Activated naive CD4-positive, alpha-beta T cell treated with anti-CD3 and anti-CD28 coated beads for 36 hours (primary cell): ENCODE measurements around the gene DDX1. TPM values are rescaled to one million over a fixed set of nuclear protein-coding genes. Genes with fewer than 3 reads are reported as not detected.

Experiments
- CTCF ChIA-PET: fragments of 350-600 bp; sonication (Branson Sonifier 250); formaldehyde crosslinking; loops from one replicate; lab custom pipeline; 2021; ENCODE audit warnings: antibody characterized with exemption; lab: Charles Lee
- DNase-seq: peaks from one replicate; pipeline ENCODE4 v3.0.0-alpha.2; 2020
- H3K27ac Mint-ChIP-seq: one replicate; pipeline ENCODE4 v1.8.0; 2021; ENCODE audit warnings: mild to moderate bottlenecking, mixed read lengths
- H3K27me3 Mint-ChIP-seq: one replicate; pipeline ENCODE4 v1.8.0; 2021; ENCODE audit warnings: low read depth, mixed read lengths
- H3K36me3 Mint-ChIP-seq: one replicate; pipeline ENCODE4 v1.8.0; 2021; ENCODE audit warnings: low read depth, mixed read lengths
- H3K4me1 Mint-ChIP-seq: one replicate; pipeline ENCODE4 v1.8.0; 2021; ENCODE audit warnings: low read depth, mixed read lengths
- H3K4me3 Mint-ChIP-seq: one replicate; pipeline ENCODE4 v1.8.0; 2021; ENCODE audit warnings: mild to moderate bottlenecking, moderate library complexity, mixed read lengths
- H3K9me3 Mint-ChIP-seq: one replicate; pipeline ENCODE4 v1.8.0; 2021; ENCODE audit warnings: mixed read lengths
- intact Hi-C: fragments of 100-400 bp; cut with micrococcal nuclease; formaldehyde crosslinking; loops from one replicate; pipeline ENCODE4 v1.15.1; 2023
- total RNA-seq, 2 experiments: library from RNA; stranded (reverse); gene quantifications; one replicate each; pipeline ENCODE4 v1.2.3, GENCODE V29; 2021

Gene DDX1
- total RNA-seq, 2 experiments from 2014 or later, result 61.7 to 64.1 TPM

DNA sequence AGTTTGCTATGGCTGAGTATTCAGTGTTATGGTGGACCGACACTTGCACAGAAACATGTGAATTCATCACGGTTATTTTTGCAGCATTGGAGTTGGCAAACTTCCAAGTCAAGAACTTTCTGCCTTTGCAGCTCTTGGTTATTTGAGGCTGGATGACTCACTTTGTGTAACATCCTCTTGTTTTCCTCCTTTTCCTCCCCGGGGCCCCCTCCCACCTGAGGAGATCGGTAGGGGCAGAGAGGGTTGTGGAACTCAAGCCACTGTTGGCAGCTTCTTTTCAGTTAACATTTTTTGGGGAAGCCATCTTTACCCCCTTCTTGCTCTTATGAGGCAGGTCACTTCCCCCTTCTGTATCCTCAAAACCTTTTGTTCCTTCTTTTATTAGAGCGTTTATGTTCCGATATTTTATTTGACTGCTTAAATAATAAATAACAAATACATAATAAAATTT, 48.6 kb downstream of the DDX1 start:
- peak; percentile 33 for DNase-seq
- no peak overlapping the region for H3K4me3 Mint-ChIP-seq
- intact Hi-C loops, result no loop called here
- H3K27me3 Mint-ChIP-seq, result no peaks in the 10 kb centered on the region
- CTCF ChIA-PET, result no interaction called here
- H3K36me3 Mint-ChIP-seq, result peaks cover 28% of the 10 kb centered on the region
- peaks cover 8% of the 10 kb centered on the region for H3K9me3 Mint-ChIP-seq
- H3K27ac Mint-ChIP-seq, result no peak overlapping the region
- peaks cover 3% of the 10 kb centered on the region for H3K4me1 Mint-ChIP-seq

GRCh38 chr2:15640784-15641183, 49.1 kb downstream of the DDX1 start:
- CTCF ChIA-PET, result no interaction called here
- DNase-seq, result no peak
- intact Hi-C loops, result no loop called here

GRCh38 chr2:15641530-15641982, 49.9 kb downstream of the DDX1 start:
- H3K9me3 Mint-ChIP-seq, result peaks cover 8% of the 10 kb centered on the region
- intact Hi-C loops, result no loop called here

More at GRCh38 chr2:15640784-15641183, 49.1 kb downstream of the DDX1 start:
- peaks cover 27% of the 10 kb centered on the region for H3K36me3 Mint-ChIP-seq
- no peak overlapping the region for H3K4me3 Mint-ChIP-seq
- no peak overlapping the region for H3K27ac Mint-ChIP-seq
- no peaks in the 10 kb centered on the region for H3K27me3 Mint-ChIP-seq
- peaks cover 8% of the 10 kb centered on the region for H3K9me3 Mint-ChIP-seq
- peaks cover 3% of the 10 kb centered on the region for H3K4me1 Mint-ChIP-seq

GRCh38 chr2:15642011-15642814, 50.5 kb downstream of the DDX1 start:
- DNase-seq, result no peak
- Mint-ChIP-seq H3K27me3 (no peaks in the 10 kb centered on the region), H3K36me3 (peaks cover 27% of the 10 kb centered on the region), H3K27ac (no peak overlapping the region), H3K9me3 (peaks cover 8% of the 10 kb centered on the region), H3K4me1 (peaks cover 3% of the 10 kb centered on the region), H3K4me3 (no peak overlapping the region)
- CTCF ChIA-PET, result interaction anchor here (0.5 to 1.0 kb wide), 3 partner anchors 10 to 478 kb away, joined by 3 to 4 read pairs (median 3); no protein-coding TSS in a partner anchor
- intact Hi-C loops, result no loop called here

More at GRCh38 chr2:15641530-15641982, 49.9 kb downstream of the DDX1 start:
- Mint-ChIP-seq H3K36me3 (peaks cover 27% of the 10 kb centered on the region), H3K4me1 (peaks cover 3% of the 10 kb centered on the region), H3K27me3 (no peaks in the 10 kb centered on the region), H3K27ac (no peak overlapping the region), H3K4me3 (no peak overlapping the region)
- no peak for DNase-seq
- CTCF ChIA-PET, result interaction anchor here (1.0 kb wide), 1 partner anchor 40 kb away, joined by 4 read pairs; no protein-coding TSS in a partner anchor

- H3K27ac Mint-ChIP-seq, result no peak overlapping the region
- intact Hi-C loops, result no loop called here
- peaks cover 8% of the 10 kb centered on the region for H3K9me3 Mint-ChIP-seq
Observed at GRCh38 chr2:15642815-15643500, 51.3 kb downstream of the DDX1 start.

GRCh38 chr2:15643791-15644585, 52.3 kb downstream of the DDX1 start:
- Mint-ChIP-seq H3K4me3 (no peak overlapping the region), H3K4me1 (peaks cover 3% of the 10 kb centered on the region), H3K9me3 (peaks cover 8% of the 10 kb centered on the region), H3K36me3 (peaks cover 25% of the 10 kb centered on the region), H3K27ac (no peak overlapping the region), H3K27me3 (no peaks in the 10 kb centered on the region)
- no peak for DNase-seq
- intact Hi-C loops, result no loop called here
- CTCF ChIA-PET, result no interaction called here

More at GRCh38 chr2:15642815-15643500, 51.3 kb downstream of the DDX1 start:
- peaks cover 28% of the 10 kb centered on the region for H3K36me3 Mint-ChIP-seq
- H3K4me1 Mint-ChIP-seq, result peaks cover 3% of the 10 kb centered on the region
- CTCF ChIA-PET, result interaction anchor here (0.5 to 1.0 kb wide), 2 partner anchors 11 to 477 kb away, joined by 3 read pairs; no protein-coding TSS in a partner anchor
- no peaks in the 10 kb centered on the region for H3K27me3 Mint-ChIP-seq
- H3K4me3 Mint-ChIP-seq, result no peak overlapping the region
- no peak for DNase-seq

DNA sequence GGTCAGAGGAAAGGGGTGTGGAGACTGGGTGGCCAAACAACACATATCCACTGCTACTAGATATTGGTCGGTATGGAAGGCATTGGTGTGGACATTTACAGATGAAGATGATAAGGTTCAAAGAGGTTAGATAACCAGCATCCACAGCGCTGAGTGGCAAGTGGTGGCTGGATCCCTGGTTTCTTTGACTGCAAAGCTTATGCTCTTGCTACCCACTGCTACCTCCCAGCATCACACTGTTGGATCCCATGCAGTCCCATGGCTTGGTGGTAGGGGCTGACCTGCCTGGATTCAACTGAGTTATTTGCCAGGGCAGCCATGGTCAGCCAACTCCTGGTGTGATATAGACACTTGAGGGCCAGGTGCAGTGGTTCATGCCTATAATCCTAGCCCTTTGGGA, 53.6 kb downstream of the DDX1 start:
- H3K4me3 Mint-ChIP-seq, result no peak overlapping the region
- peaks cover under 1% of the 10 kb centered on the region for H3K4me1 Mint-ChIP-seq
- DNase-seq, result no peak
- no peak overlapping the region for H3K27ac Mint-ChIP-seq
- no peaks in the 10 kb centered on the region for H3K27me3 Mint-ChIP-seq
- CTCF ChIA-PET, result no interaction called here
- peaks cover 20% of the 10 kb centered on the region for H3K36me3 Mint-ChIP-seq
- H3K9me3 Mint-ChIP-seq, result peaks cover 8% of the 10 kb centered on the region
- intact Hi-C loops, result no loop called here

- no peaks in the 10 kb centered on the region for H3K4me1 Mint-ChIP-seq
- no peaks in the 10 kb centered on the region for H3K27me3 Mint-ChIP-seq
- peaks cover 16% of the 10 kb centered on the region for H3K36me3 Mint-ChIP-seq
- no peak for DNase-seq
- intact Hi-C loops, result no loop called here
- CTCF ChIA-PET, result no interaction called here
- peaks cover 6% of the 10 kb centered on the region for H3K9me3 Mint-ChIP-seq
- H3K4me3 Mint-ChIP-seq, result no peak overlapping the region
- H3K27ac Mint-ChIP-seq, result no peak overlapping the region
Observed at GRCh38 chr2:15645720-15646385, 54.2 kb downstream of the DDX1 start.

- no peak overlapping the region for H3K27ac Mint-ChIP-seq
- CTCF ChIA-PET, result no interaction called here
- H3K36me3 Mint-ChIP-seq, result peaks cover 9% of the 10 kb centered on the region
- no peaks in the 10 kb centered on the region for H3K27me3 Mint-ChIP-seq
- H3K4me3 Mint-ChIP-seq, result no peak overlapping the region
- intact Hi-C loops, result no loop called here
- no peaks in the 10 kb centered on the region for H3K4me1 Mint-ChIP-seq
- no peak for DNase-seq
- H3K9me3 Mint-ChIP-seq, result no peaks in the 10 kb centered on the region
Observed at GRCh38 chr2:15646661-15647060, 55.0 kb downstream of the DDX1 start.

GRCh38 chr2:15647622-15648590, 56.2 kb downstream of the DDX1 start:
- peaks cover 3% of the 10 kb centered on the region for H3K36me3 Mint-ChIP-seq
- CTCF ChIA-PET, result no interaction called here
- no peak overlapping the region for H3K4me3 Mint-ChIP-seq
- no peaks in the 10 kb centered on the region for H3K27me3 Mint-ChIP-seq
- H3K9me3 Mint-ChIP-seq, result no peaks in the 10 kb centered on the region
- intact Hi-C loops, result no loop called here
- no peak overlapping the region for H3K27ac Mint-ChIP-seq
- no peak for DNase-seq
- no peaks in the 10 kb centered on the region for H3K4me1 Mint-ChIP-seq
